Measurements from ENCODE around the gene ZNF609.

The ZNF609 gene

GRCh38 chr15:64532521-64533315, 72.3 kb downstream of the ZNF609 start:
- intact Hi-C loops (cut with DNase I) = no loop called here
- DNase-seq = no peak

GRCh38 chr15:64535460-64536243, 75.3 kb downstream of the ZNF609 start:
- intact Hi-C loops (cut with DNase I) = no loop called here
- DNase-seq = no peak

GRCh38 chr15:64536244-64536836, 76.0 kb downstream of the ZNF609 start:
- intact Hi-C loops (cut with DNase I) = no loop called here
- DNase-seq = no peak

GRCh38 chr15:64542091-64542490, 81.7 kb downstream of the ZNF609 start:
- intact Hi-C loops (cut with DNase I) = no loop called here
- DNase-seq = no peak

GRCh38 chr15:64544450-64544849, 84.1 kb downstream of the ZNF609 start:
- DNase-seq = no peak
- intact Hi-C loops (cut with DNase I) = no loop called here

- DNase-seq = no peak
- intact Hi-C loops (cut with DNase I) = no loop called here
Observed at GRCh38 chr15:64547275-64547674, 86.9 kb downstream of the ZNF609 start.

GRCh38 chr15:64548235-64548634, 87.9 kb downstream of the ZNF609 start:
- intact Hi-C loops (cut with DNase I) = no loop called here
- DNase-seq = no peak

- no peak for DNase-seq
Observed at GRCh38 chr15:64549860-64550259, 89.5 kb downstream of the ZNF609 start.

GRCh38 chr15:64552281-64552948, 92.0 kb downstream of the ZNF609 start:
- DNase-seq = no peak
- intact Hi-C loops (cut with DNase I) = no loop called here

More at GRCh38 chr15:64549860-64550259, 89.5 kb downstream of the ZNF609 start:
- intact Hi-C loops (cut with DNase I) = no loop called here

GRCh38 chr15:64558460-64559179, 98.2 kb downstream of the ZNF609 start:
- intact Hi-C loops (cut with DNase I) = no loop called here
- no peak for DNase-seq

- DNase-seq = no peak
- intact Hi-C loops (cut with DNase I) = no loop called here
Observed at GRCh38 chr15:64559243-64559642, 98.9 kb downstream of the ZNF609 start.

GRCh38 chr15:64560501-64560900, 100.1 kb downstream of the ZNF609 start:
- intact Hi-C loops (cut with DNase I) = no loop called here

GRCh38 chr15:64560998-64561397, 100.6 kb downstream of the ZNF609 start:
- intact Hi-C loops (cut with DNase I) = no loop called here

More at GRCh38 chr15:64560501-64560900, 100.1 kb downstream of the ZNF609 start:
- DNase-seq = no peak

GRCh38 chr15:64562003-64562640, 101.7 kb downstream of the ZNF609 start:
- intact Hi-C loops (cut with DNase I) = no loop called here
- no peak for DNase-seq

More at GRCh38 chr15:64560998-64561397, 100.6 kb downstream of the ZNF609 start:
- no peak for DNase-seq

- intact Hi-C loops (cut with DNase I) = no loop called here
- no peak for DNase-seq
Observed at GRCh38 chr15:64566102-64566501, 105.7 kb downstream of the ZNF609 start.

GRCh38 chr15:64566629-64567427, 106.5 kb downstream of the ZNF609 start:
- DNase-seq = no peak
- intact Hi-C loops (cut with DNase I) = no loop called here

GRCh38 chr15:64568765-64569164, 108.4 kb downstream of the ZNF609 start:
- DNase-seq = no peak
- intact Hi-C loops (cut with DNase I) = no loop called here

GRCh38 chr15:64571857-64572291, 111.5 kb downstream of the ZNF609 start:
- DNase-seq = no peak

GRCh38 chr15:64572856-64573255, 112.5 kb downstream of the ZNF609 start:
- intact Hi-C loops (cut with DNase I) = no loop called here
- DNase-seq = no peak

More at GRCh38 chr15:64571857-64572291, 111.5 kb downstream of the ZNF609 start:
- intact Hi-C loops (cut with DNase I) = no loop called here
